Mesenchymal stem cell (in vitro differentiated cells and primary cell): ENCODE measurements around the gene LAMC3.

Experiments
- DNase-seq: peaks from one replicate; pipeline ENCODE4 v3.0.0-alpha.2; 2013
- H2AFZ ChIP-seq: one replicate; pipeline ENCODE4 v1.6.1; 2013; ENCODE audit warnings: low read depth, mild to moderate bottlenecking, control low read depth, inconsistent platforms, low read length, moderate library complexity
- H2AK5ac ChIP-seq: 2 replicates; pipeline ENCODE4 v1.6.1; 2013; ENCODE audit warnings: low read length, moderate library complexity, mild to moderate bottlenecking, inconsistent platforms; ENCODE audit not compliant: severe bottlenecking
- H2BK120ac ChIP-seq: one replicate; pipeline ENCODE4 v1.6.1; 2013; ENCODE audit warnings: low read depth, mild to moderate bottlenecking, inconsistent platforms, low read length, moderate library complexity
- H2BK12ac ChIP-seq, 2 experiments: one replicate each; pipeline ENCODE4 v1.6.1; 2013; ENCODE audit warnings: inconsistent platforms in 2 of 2, low read length in 2 of 2, mild to moderate bottlenecking in 2 of 2, moderate library complexity in 2 of 2, control low read depth in 1 of 2
- H2BK15ac ChIP-seq: one replicate; pipeline ENCODE4 v1.6.1; 2013; ENCODE audit warnings: mild to moderate bottlenecking, low read depth, inconsistent platforms; ENCODE audit not compliant: poor library complexity, severe bottlenecking
- H2BK5ac ChIP-seq: 2 replicates; pipeline ENCODE4 v1.6.1; 2013; ENCODE audit warnings: low read depth, mild to moderate bottlenecking, low read length, control low read depth, inconsistent platforms; ENCODE audit not compliant: poor library complexity, severe bottlenecking
- H3K14ac ChIP-seq, 2 experiments: one replicate each; pipeline ENCODE4 v1.6.1; 2013; ENCODE audit warnings: inconsistent platforms in 2 of 2, low read length in 2 of 2, control low read depth in 1 of 2, mild to moderate bottlenecking in 1 of 2, moderate library complexity in 1 of 2
- H3K18ac ChIP-seq, 2 experiments: one replicate each; pipeline ENCODE4 v1.6.1; 2013; ENCODE audit warnings: inconsistent platforms in 2 of 2, low read length in 2 of 2, control low read depth in 1 of 2, low read depth in 1 of 2, mild to moderate bottlenecking in 1 of 2
- H3K23ac ChIP-seq, 2 experiments: one replicate each; pipeline ENCODE4 v1.6.1; 2013; ENCODE audit warnings: inconsistent platforms in 2 of 2, low read length in 2 of 2, mild to moderate bottlenecking in 2 of 2, moderate library complexity in 2 of 2, control low read depth in 1 of 2
- H3K27ac ChIP-seq: 2 replicates; pipeline ENCODE4 v1.5.1; 2013; ENCODE audit warnings: mild to moderate bottlenecking, moderate library complexity, low read length, control low read depth, inconsistent platforms; ENCODE audit not compliant: poor library complexity, severe bottlenecking
- H3K27me3 ChIP-seq, 2 experiments: 2 replicates each; pipeline versions ENCODE4 v1.6.1 to v1.7.0; 2013; ENCODE audit warnings: low read length in 2 of 2, mild to moderate bottlenecking in 2 of 2, moderate library complexity in 2 of 2, control low read depth in 1 of 2, inconsistent platforms in 1 of 2; ENCODE audit not compliant: control insufficient read depth in 1 of 2, insufficient read depth in 1 of 2
- H3K36me3 ChIP-seq, 2 experiments: 2 replicates each; pipeline versions ENCODE4 v1.6.1 to v1.7.0; 2013; ENCODE audit warnings: low read length in 2 of 2, control low read depth in 1 of 2, inconsistent platforms in 1 of 2, low read depth in 1 of 2, mild to moderate bottlenecking in 1 of 2; ENCODE audit not compliant: insufficient read depth in 2 of 2, control insufficient read depth in 1 of 2
- H3K4ac ChIP-seq, 2 experiments: one replicate each; pipeline ENCODE4 v1.6.1; 2013; ENCODE audit warnings: inconsistent platforms in 2 of 2, low read length in 2 of 2, mild to moderate bottlenecking in 2 of 2, moderate library complexity in 2 of 2, control low read depth in 1 of 2, low read depth in 1 of 2
- H3K4me1 ChIP-seq: 2 replicates; pipeline ENCODE4 v1.6.1; 2013; ENCODE audit warnings: low read depth, low read length, control low read depth; ENCODE audit not compliant: control insufficient read depth, insufficient read depth
- H3K4me2 ChIP-seq: 2 replicates; pipeline ENCODE4 v1.6.1; 2013; ENCODE audit warnings: low read length, mild to moderate bottlenecking, inconsistent platforms; ENCODE audit not compliant: poor library complexity, severe bottlenecking
- H3K4me3 ChIP-seq, 2 experiments: 2 replicates each; pipeline versions ENCODE4 v1.5.1 to v1.7.0; 2013; ENCODE audit warnings: low read length in 2 of 2, mild to moderate bottlenecking in 2 of 2, control low read depth in 1 of 2, low read depth in 1 of 2; ENCODE audit not compliant: insufficient read depth in 1 of 2
- H3K79me1 ChIP-seq: replicated peaks from 2 replicates; pipeline ENCODE4 v1.6.1; 2013; ENCODE audit warnings: mild to moderate bottlenecking, control low read depth, low read length, inconsistent platforms; ENCODE audit not compliant: poor library complexity, severe bottlenecking
- H3K9ac ChIP-seq: 2 replicates; pipeline ENCODE4 v1.7.0; 2013; ENCODE audit warnings: mild to moderate bottlenecking, low read length, moderate library complexity
- H3K9me3 ChIP-seq: 2 replicates; pipeline ENCODE4 v1.7.0; 2013; ENCODE audit warnings: mild to moderate bottlenecking, low read length; ENCODE audit not compliant: control insufficient read depth
- H4K8ac ChIP-seq: one replicate; pipeline ENCODE4 v1.6.1; 2013; ENCODE audit warnings: inconsistent platforms, mild to moderate bottlenecking, low read length, moderate library complexity
- H4K91ac ChIP-seq: one replicate; pipeline ENCODE4 v1.6.1; 2013; ENCODE audit warnings: mild to moderate bottlenecking, low read length, inconsistent platforms
- WGBS: methylation state at CpG from one replicate; pipeline ENCODE4 v1.1.7; 2013; ENCODE audit warnings: mixed read lengths; 5-methylcytosine and 5-hydroxymethylcytosine counted together

The LAMC3 gene

DNA sequence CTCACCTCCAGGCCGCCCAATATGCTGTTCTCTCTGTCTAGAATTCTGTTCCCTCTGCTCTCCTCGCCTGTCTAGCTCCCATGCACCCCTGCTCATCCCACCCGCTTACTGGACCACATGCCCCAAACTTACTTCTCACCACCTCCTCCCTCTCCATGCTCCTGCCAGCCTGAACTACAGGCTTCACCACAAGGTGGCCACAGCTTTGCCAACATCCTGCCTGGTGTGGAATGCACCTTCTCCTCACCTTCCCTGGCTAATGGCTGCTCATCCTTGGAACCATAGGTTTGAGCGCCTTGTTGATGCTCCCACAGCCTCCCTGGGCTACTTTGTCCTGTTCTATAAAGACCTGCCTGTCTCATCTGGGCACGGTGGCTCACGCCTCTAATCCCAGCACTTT lies 9.6 kb downstream of the LAMC3 start:
- H4K8ac ChIP-seq: no peak overlapping the region
- no peak overlapping the region for H4K91ac ChIP-seq
- no peak overlapping the region for H3K23ac ChIP-seq
- H3K4me2 ChIP-seq: no peak overlapping the region
- no peak overlapping the region for H3K14ac ChIP-seq
- no peak overlapping the region for H2AK5ac ChIP-seq
- H3K36me3 ChIP-seq: no peaks in the 10 kb centered on the region
- no peak overlapping the region for H2BK5ac ChIP-seq
- H3K9ac ChIP-seq: no peak overlapping the region
- no peak overlapping the region for H3K4me3 ChIP-seq
- H2BK12ac ChIP-seq: no peak overlapping the region
- peaks cover 17% of the 10 kb centered on the region for H3K9me3 ChIP-seq
- no peak overlapping the region for H3K18ac ChIP-seq
- H2AFZ ChIP-seq: no peak overlapping the region
- H3K4ac ChIP-seq: no peak overlapping the region
- peaks cover 7% of the 10 kb centered on the region for H3K4me1 ChIP-seq
- H2BK120ac ChIP-seq: no peak overlapping the region
- H3K27ac ChIP-seq: no peak overlapping the region
- WGBS: 90% methylated on average over 6 of the region's 6 CpGs
- H3K79me1 ChIP-seq: no peaks in the 10 kb centered on the region
- no peak for DNase-seq
- peaks cover 24 to 48% of the 10 kb centered on the region in 2 experiments for H3K27me3 ChIP-seq
- H2BK15ac ChIP-seq: no peak overlapping the region

DNA sequence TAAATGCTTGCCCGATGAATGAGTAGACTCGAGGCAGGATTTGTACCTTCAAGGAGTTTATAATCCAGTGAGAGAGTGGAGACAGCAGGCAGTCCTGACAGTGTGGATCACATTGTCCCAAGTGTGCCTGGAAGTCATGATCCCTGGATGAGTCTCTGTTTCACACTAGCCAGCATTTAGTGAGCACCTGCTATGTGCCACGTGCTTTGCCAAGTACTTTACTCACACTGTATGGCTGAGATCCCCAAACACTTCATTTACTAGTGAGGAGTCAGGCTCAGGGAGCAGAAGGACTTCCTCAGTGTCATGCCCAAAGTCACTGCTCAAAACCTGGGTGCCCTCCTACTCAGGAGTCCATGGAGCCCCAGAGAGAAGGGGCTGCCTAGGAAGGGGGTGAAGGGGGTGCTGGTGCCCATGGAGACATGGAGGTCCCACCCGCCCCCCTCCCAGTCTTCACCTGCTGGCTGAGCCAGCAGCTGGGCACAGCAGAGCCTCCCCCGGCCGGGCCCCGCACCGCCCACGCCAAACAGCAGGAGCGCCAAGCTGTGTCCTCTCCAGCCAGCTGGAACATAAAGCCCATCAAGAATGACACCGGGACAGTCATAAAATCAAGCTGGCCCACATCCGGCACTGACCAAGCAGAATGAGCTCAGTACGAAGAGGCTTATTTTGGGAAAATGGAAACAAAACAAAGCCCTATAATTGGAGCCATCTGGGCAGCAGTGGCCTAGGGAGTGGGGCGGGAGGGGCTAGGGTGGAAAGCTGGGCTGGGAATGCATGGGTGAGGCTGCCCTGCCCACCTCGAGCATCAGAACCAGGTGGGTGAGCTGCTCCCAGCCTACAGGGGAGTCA lies 10.6 kb downstream of the LAMC3 start:
- H4K91ac ChIP-seq: no peak overlapping the region
- H3K18ac ChIP-seq: no peak overlapping the region
- no peak overlapping the region for H2BK15ac ChIP-seq
- no peak overlapping the region for H3K14ac ChIP-seq
- DNase-seq: no peak
- H3K4me1 ChIP-seq: peaks cover 5% of the 10 kb centered on the region
- H3K9me3 ChIP-seq: peaks cover 17% of the 10 kb centered on the region
- H3K27ac ChIP-seq: no peak overlapping the region
- no peak overlapping the region for H2AFZ ChIP-seq
- H4K8ac ChIP-seq: no peak overlapping the region
- 81% methylated on average over 14 of the region's 15 CpGs for WGBS
- no peak overlapping the region for H2BK120ac ChIP-seq
- H3K9ac ChIP-seq: peak overlapping the region; percentile 41
- no peak overlapping the region for H3K23ac ChIP-seq
- H2BK12ac ChIP-seq: no peak overlapping the region
- no peak overlapping the region for H3K4me3 ChIP-seq
- H3K79me1 ChIP-seq: no peaks in the 10 kb centered on the region
- H3K4me2 ChIP-seq: no peak overlapping the region
- H3K4ac ChIP-seq: no peak overlapping the region
- peaks cover 31 to 54% of the 10 kb centered on the region in 2 experiments for H3K27me3 ChIP-seq
- no peak overlapping the region for H2BK5ac ChIP-seq
- no peak overlapping the region for H2AK5ac ChIP-seq
- H3K36me3 ChIP-seq: no peaks in the 10 kb centered on the region

DNA sequence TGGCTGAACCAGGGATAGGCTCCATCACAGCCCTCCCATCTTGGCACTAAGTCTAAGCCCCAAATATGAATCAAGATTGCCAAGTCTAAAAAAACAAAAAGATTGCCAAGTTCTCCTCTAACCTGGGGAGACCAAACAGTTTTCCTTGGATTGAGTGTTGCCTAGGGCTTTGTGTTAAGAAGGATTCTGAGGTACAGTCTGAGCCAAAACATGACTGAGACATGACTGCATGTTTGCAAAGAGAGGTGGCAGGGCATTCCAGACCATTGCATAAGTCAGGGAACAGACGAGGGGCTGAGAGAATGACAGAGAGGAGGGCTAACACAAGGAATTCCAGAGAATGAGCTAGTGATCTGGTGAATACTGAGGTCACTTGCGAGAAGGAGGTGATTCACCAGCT lies 11.4 kb downstream of the LAMC3 start:
- DNase-seq: peak; percentile 71
- no peak overlapping the region for H3K4me2 ChIP-seq
- 0% methylated on average over 1 of the region's 2 CpGs for WGBS
- no peak overlapping the region for H2BK5ac ChIP-seq
- no peak overlapping the region for H2BK120ac ChIP-seq
- H3K79me1 ChIP-seq: no peaks in the 10 kb centered on the region
- H2BK12ac ChIP-seq: no peak overlapping the region
- H3K4ac ChIP-seq: no peak overlapping the region
- peaks cover 5% of the 10 kb centered on the region for H3K4me1 ChIP-seq
- H3K23ac ChIP-seq: no peak overlapping the region
- no peak overlapping the region for H3K14ac ChIP-seq
- H4K91ac ChIP-seq: no peak overlapping the region
- no peak overlapping the region for H2AK5ac ChIP-seq
- no peak overlapping the region for H2BK15ac ChIP-seq
- peaks cover 17% of the 10 kb centered on the region for H3K9me3 ChIP-seq
- H3K4me3 ChIP-seq: no peak overlapping the region
- H3K27ac ChIP-seq: no peak overlapping the region
- no peaks in the 10 kb centered on the region for H3K36me3 ChIP-seq
- peak overlapping the region; percentile 41 for H3K9ac ChIP-seq
- H3K18ac ChIP-seq: no peak overlapping the region
- H2AFZ ChIP-seq: no peak overlapping the region
- no peak overlapping the region for H4K8ac ChIP-seq
- peaks cover 38 to 55% of the 10 kb centered on the region in 2 experiments for H3K27me3 ChIP-seq

DNA sequence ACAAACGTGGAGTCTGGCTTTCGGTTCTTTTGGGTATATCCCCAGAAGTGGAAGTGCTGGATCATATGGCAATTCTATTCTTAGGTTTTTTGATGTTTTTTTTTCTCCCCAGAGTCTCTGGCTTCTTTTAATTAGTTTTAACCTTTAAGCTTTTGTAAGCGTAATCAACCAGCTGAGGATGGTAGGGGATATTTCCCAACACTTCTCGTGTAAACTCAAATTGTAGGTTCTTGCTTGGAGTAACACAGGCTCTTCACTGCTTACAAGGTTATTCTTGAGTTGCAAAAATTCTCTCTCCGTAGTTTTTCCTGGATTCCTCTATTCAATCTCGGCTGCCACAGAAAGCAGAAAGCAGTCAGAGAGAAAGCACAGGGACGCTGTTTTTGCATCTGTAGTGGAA lies 11.9 kb downstream of the LAMC3 start:
- H3K27me3 ChIP-seq: peaks cover 42 to 56% of the 10 kb centered on the region in 2 experiments
- 85% methylated on average over 6 of the region's 7 CpGs for WGBS
- H3K18ac ChIP-seq: no peak overlapping the region
- H3K4me1 ChIP-seq: peaks cover 5% of the 10 kb centered on the region
- H3K27ac ChIP-seq: no peak overlapping the region
- H2BK5ac ChIP-seq: no peak overlapping the region
- peak; percentile 16 for DNase-seq
- no peak overlapping the region for H2BK12ac ChIP-seq
- no peak overlapping the region for H2BK15ac ChIP-seq
- H3K9ac ChIP-seq: peak overlapping the region; percentile 23
- no peak overlapping the region for H3K4ac ChIP-seq
- H4K91ac ChIP-seq: no peak overlapping the region
- H3K4me2 ChIP-seq: no peak overlapping the region
- H3K79me1 ChIP-seq: no peaks in the 10 kb centered on the region
- no peak overlapping the region for H4K8ac ChIP-seq
- no peak overlapping the region for H2AK5ac ChIP-seq
- no peak overlapping the region for H3K14ac ChIP-seq
- peaks cover 17% of the 10 kb centered on the region for H3K9me3 ChIP-seq
- no peak overlapping the region for H2BK120ac ChIP-seq
- H2AFZ ChIP-seq: no peak overlapping the region
- no peak overlapping the region for H3K23ac ChIP-seq
- no peak overlapping the region for H3K4me3 ChIP-seq
- no peaks in the 10 kb centered on the region for H3K36me3 ChIP-seq
